Common myeloid progenitor, CD34-positive (primary cell): ENCODE measurements around the gene ARHGAP32.

Experiments
- CTCF ChIA-PET: fragments of 350-600 bp; sonication (Branson Sonifier 250); formaldehyde crosslinking; loops from one replicate; lab custom pipeline; 2021; ENCODE audit warnings: antibody characterized with exemption; lab: Charles Lee
- POLR2A ChIA-PET: fragments of 350-600 bp; sonication (Branson Sonifier 250); formaldehyde crosslinking; loops from one replicate; lab custom pipeline; 2021; ENCODE audit warnings: antibody characterized with exemption; lab: Charles Lee
- DNase-seq, 3 donors: peaks; one replicate each; pipeline versions ENCODE4 v3.0.0 to v3.0.0-alpha.2; 2013
- H3K27ac ChIP-seq, 2 experiments: 1 replicate in 1 of 2; 2 replicates in 1 of 2; pipeline ENCODE4 v1.7.0; 2013; ENCODE audit warnings: inconsistent platforms in 2 of 2, low read length in 2 of 2, mild to moderate bottlenecking in 2 of 2, low read depth in 1 of 2, moderate library complexity in 1 of 2; ENCODE audit not compliant: severe bottlenecking in 2 of 2, insufficient read depth in 1 of 2, poor library complexity in 1 of 2
- H3K27me3 ChIP-seq, 5 experiments: replicated peaks in 2 of 5; 1 replicate in 3 of 5; 2 replicates in 2 of 5; pipeline versions ENCODE4 v1.6.1 to v1.7.0; 2013; ENCODE audit warnings: low read length in 4 of 5, mild to moderate bottlenecking in 2 of 5, moderate library complexity in 2 of 5, inconsistent platforms in 1 of 5; ENCODE audit not compliant: insufficient read depth in 5 of 5, control insufficient read depth in 4 of 5
- H3K36me3 ChIP-seq, 4 experiments: 1 replicate in 2 of 4; 2 replicates in 2 of 4; pipeline versions ENCODE4 v1.6.1 to v1.7.0; 2013; ENCODE audit warnings: low read length in 3 of 4, control low read depth in 1 of 4, mild to moderate bottlenecking in 1 of 4; ENCODE audit not compliant: control insufficient read depth in 4 of 4, insufficient read depth in 4 of 4
- H3K4me1 ChIP-seq, 4 experiments: 1 replicate in 3 of 4; 2 replicates in 1 of 4; pipeline versions ENCODE4 v1.6.1 to v1.7.1; 2013; ENCODE audit warnings: low read length in 3 of 4, mild to moderate bottlenecking in 3 of 4, control low read depth in 1 of 4, inconsistent platforms in 1 of 4, moderate library complexity in 1 of 4; ENCODE audit not compliant: control insufficient read depth in 4 of 4, insufficient read depth in 4 of 4; ENCODE audit errors: control extremely low read depth in 1 of 4
- H3K4me3 ChIP-seq, 7 experiments: 1 replicate in 4 of 7; 2 replicates in 3 of 7; pipeline versions ENCODE4 v1.5.1 to v1.7.0; 2013; ENCODE audit warnings: mild to moderate bottlenecking in 7 of 7, low read length in 6 of 7, moderate library complexity in 6 of 7, inconsistent platforms in 2 of 7, low read depth in 2 of 7, control low read depth in 1 of 7; ENCODE audit not compliant: insufficient read depth in 4 of 7, control insufficient read depth in 1 of 7; ENCODE audit errors: extremely low read depth in 1 of 7
- H3K9me3 ChIP-seq, 5 experiments: 1 replicate in 4 of 5; 2 replicates in 1 of 5; pipeline versions ENCODE4 v1.6.1 to v1.7.1; 2013; ENCODE audit warnings: low read length in 4 of 5, mild to moderate bottlenecking in 2 of 5, inconsistent platforms in 1 of 5, low read depth in 1 of 5, moderate library complexity in 1 of 5; ENCODE audit not compliant: control insufficient read depth in 4 of 5, insufficient read depth in 2 of 5; ENCODE audit errors: control extremely low read depth in 1 of 5
- WGBS: methylation state at CpG from one replicate; pipeline ENCODE4 v1.1.5; 2013; ENCODE audit not compliant: insufficient coverage; 5-methylcytosine and 5-hydroxymethylcytosine counted together

The ARHGAP32 gene

DNA sequence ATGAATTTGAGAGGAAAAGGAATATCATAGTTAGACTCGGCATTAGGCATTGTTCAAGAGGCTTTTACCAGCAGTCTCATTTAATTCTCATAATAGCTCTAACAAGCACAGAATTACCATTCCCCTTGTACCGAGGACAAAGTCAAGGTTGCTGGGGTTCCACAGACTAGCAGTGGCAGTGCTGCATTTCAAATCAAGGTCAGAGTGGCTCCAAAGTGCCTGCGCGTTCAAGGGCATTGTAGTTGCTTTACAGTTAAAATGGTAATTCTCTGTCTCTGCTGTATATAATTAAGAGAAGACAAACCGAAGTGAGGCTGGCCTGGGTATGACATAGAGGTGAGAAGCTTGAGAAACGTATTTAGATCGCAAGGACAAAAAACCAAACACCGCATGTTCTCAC lies 209.1 kb downstream of the ARHGAP32 start:
- no peak overlapping the region for H3K27ac ChIP-seq
- H3K27me3 ChIP-seq = no peaks in the 10 kb centered on the region
- no peak for DNase-seq
- CTCF ChIA-PET = no interaction called here
- peaks cover 0 to 4% (median 0%) of the 10 kb centered on the region in 4 experiments for H3K36me3 ChIP-seq
- 97% methylated on average over 7 of the region's 8 CpGs for WGBS
- no peaks in the 10 kb centered on the region for H3K9me3 ChIP-seq
- no peak overlapping the region for H3K4me3 ChIP-seq
- POLR2A ChIA-PET = no interaction called here
- no peaks in the 10 kb centered on the region for H3K4me1 ChIP-seq

DNA sequence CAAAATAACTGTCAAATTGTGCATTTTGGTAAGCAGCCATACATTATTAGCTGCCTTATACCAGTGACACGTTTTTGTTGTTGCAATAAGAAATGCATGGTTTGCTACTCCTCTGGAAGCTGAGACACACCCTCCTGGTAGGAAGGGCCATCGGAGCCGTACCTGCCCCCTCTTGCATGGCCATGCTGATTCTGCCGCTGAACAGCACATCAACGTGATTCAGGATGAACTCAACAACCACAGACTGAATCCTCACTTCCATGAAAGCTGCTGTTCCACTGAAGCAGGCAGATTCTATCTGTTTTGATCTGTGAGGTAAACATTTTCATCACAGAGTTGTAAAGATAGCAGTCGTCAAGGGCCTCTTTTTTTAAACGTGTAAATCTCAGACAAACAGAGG lies 210.9 kb downstream of the ARHGAP32 start:
- no peak overlapping the region for H3K4me3 ChIP-seq
- WGBS = 92% methylated on average over 7 of the region's 7 CpGs
- H3K27ac ChIP-seq = no peak overlapping the region
- no peaks in the 10 kb centered on the region for H3K4me1 ChIP-seq
- POLR2A ChIA-PET = interaction anchor here (1.2 kb wide), 1 partner anchor 199 kb away, joined by 3 read pairs; no protein-coding TSS in a partner anchor
- CTCF ChIA-PET = no interaction called here
- DNase-seq = no peak
- H3K36me3 ChIP-seq = peaks cover 0 to 4% (median under 1%) of the 10 kb centered on the region in 4 experiments
- H3K27me3 ChIP-seq = no peaks in the 10 kb centered on the region
- H3K9me3 ChIP-seq = no peaks in the 10 kb centered on the region

DNA sequence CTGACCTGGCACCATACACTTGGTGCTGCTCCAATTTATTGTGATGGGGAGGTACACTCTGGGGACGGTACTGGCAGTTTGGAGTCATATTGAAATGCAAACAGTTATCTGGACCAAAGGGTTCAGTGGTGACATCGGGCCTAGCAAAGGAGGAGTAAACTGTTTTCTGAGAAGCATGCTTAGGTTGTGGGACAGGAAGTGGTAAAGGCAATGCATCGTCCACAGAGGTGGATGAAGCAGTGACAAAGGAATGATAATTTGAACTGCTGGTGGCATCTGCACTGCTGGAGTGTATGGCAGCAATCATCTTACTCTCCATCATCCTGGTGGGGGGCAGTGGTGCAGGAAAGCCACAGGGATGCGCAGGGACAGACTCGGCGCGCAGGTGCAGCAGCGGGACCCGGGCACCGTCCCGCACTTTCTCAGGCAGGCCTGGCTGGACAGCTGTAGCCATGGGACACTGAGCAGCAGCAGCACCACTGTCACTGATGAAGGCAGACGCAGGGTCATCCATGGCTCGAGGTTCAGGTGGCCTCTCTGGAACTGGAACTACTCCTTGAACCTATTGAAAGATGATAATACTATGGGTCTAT lies 221.4 kb downstream of the ARHGAP32 start:
- Histone ChIP-seq H3K27me3 (no peaks in the 10 kb centered on the region), H3K4me3 (no peak overlapping the region), H3K27ac (no peak overlapping the region), H3K9me3 (no peaks in the 10 kb centered on the region), H3K36me3 (peaks cover 15 to 47% (median 35%) of the 10 kb centered on the region in 4 experiments), H3K4me1 (peaks cover 0 to under 1% (median 0%) of the 10 kb centered on the region in 4 experiments)
- 95% methylated on average over 11 of the region's 13 CpGs for WGBS
- POLR2A ChIA-PET = no interaction called here
- CTCF ChIA-PET = no interaction called here
- DNase-seq = no peak

DNA sequence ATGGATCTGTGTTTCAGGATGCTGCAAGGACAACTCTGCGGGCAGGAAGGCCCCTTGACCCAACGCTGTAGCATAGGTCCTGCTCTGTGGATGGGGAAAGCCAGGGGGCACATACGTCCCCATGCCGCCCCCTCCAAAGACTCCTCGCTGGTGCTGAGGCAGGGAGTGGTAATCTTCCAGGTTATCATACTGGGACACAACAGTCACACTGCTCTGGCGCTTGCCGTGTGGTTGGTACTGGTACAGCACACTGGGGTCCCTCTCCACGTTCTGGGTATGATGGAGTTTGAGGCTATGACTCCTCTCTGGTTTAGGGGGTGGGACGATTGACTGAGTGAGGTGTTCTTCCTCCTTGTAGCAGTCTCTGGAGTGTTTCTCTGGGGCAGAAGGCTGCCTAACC lies 223.2 kb downstream of the ARHGAP32 start:
- ChIA-PET POLR2A (no interaction called here), CTCF (no interaction called here)
- Histone ChIP-seq H3K27me3 (no peaks in the 10 kb centered on the region), H3K36me3 (peaks cover 7 to 37% (median 28%) of the 10 kb centered on the region in 4 experiments), H3K9me3 (no peaks in the 10 kb centered on the region), H3K4me3 (no peak overlapping the region), H3K27ac (no peak overlapping the region), H3K4me1 (peaks cover 0 to 13% (median 3%) of the 10 kb centered on the region in 4 experiments)
- 98% methylated on average over 7 of the region's 9 CpGs for WGBS
- no peak for DNase-seq

DNA sequence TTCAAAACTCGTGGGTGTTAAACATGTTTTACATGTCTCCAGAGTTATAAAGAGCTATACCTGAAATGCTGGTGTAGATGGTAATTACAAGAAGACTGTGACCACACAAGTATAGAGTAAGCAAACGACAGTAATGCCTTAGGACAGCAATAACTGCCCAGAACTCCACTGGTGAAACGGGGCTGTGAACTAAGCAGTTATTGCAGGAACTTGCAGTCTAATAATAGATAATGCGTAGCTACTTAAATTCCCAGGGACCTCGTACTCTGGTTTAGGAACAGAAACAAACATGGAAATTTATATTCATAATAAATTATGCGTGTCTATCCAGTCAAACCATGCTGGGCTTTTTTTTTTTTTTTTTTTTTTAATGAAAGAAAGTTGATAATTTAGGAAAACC lies 224.5 kb downstream of the ARHGAP32 start:
- Histone ChIP-seq H3K27ac (no peak overlapping the region), H3K4me3 (no peak overlapping the region), H3K36me3 (peaks cover 3 to 29% (median 17%) of the 10 kb centered on the region in 4 experiments), H3K9me3 (no peaks in the 10 kb centered on the region), H3K4me1 (peaks cover 0 to 13% (median 3%) of the 10 kb centered on the region in 4 experiments), H3K27me3 (no peaks in the 10 kb centered on the region)
- DNase-seq = no peak
- ChIA-PET CTCF (interaction anchor here (1.2 kb wide), 1 partner anchor 82 kb away, joined by 3 read pairs; no protein-coding TSS in a partner anchor), POLR2A (no interaction called here)
- 90% methylated on average over 3 of the region's 6 CpGs for WGBS

DNA sequence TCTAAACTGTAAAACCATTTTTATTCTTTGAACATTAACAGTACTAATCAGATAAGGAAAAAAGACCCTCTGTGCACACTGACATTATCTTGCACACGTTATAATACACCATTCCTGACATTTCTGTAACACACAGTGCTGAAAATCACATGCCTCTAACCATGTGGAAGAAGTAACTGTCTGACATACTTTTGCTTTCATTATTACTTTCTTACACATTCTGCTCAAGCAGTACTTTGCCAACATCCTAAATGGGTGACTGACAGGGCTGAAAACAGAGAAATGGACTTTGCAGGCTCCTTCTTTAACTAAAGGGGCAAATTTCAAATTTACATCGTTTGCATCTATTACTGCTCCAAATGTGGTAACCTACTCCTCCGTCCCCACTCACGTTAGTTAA lies 226.6 kb downstream of the ARHGAP32 start:
- DNase-seq = peak in 2 of 3 donors; percentile 50 to 62
- 43% methylated on average over 4 of the region's 4 CpGs for WGBS
- CTCF ChIA-PET = interaction anchor here (1.3 kb wide), 1 partner anchor 9 kb away, joined by 3 read pairs; no protein-coding TSS in a partner anchor

DNA sequence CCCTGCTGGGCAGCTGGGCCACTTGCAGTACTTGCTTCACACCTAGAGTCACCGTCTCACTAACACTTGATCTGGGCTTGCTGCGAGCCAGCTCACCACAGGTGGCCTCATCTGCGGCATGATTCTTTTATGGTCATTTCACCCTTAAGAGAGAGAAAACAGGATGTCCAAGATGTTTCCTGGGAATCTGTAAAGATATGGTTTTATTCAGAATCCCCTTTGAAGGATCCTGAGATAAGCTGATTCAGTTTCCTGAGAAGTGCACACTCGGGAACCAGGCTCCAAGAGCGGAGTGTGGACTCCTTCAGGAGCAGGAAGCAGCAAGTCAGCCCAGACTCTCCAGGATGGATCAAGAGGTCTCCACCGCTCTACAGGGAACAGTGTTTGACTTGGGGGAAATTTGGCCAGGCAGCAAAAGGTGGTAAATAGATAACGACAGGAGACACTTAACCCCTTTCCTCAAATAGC lies 227.6 kb downstream of the ARHGAP32 start:
- Histone ChIP-seq H3K4me1 (peaks cover 0 to 13% (median 3%) of the 10 kb centered on the region in 4 experiments), H3K36me3 (peaks cover 1 to 8% (median 5%) of the 10 kb centered on the region in 4 experiments), H3K27me3 (no peaks in the 10 kb centered on the region), H3K4me3 (no peak overlapping the region), H3K9me3 (no peaks in the 10 kb centered on the region), H3K27ac (no peak overlapping the region)
- CTCF ChIA-PET = interaction anchor here (1.3 to 34.5 kb wide), 2 partner anchors 8 to 75 kb away, joined by 3 to 640 read pairs; partner anchors contain the start of gene KCNJ5
- 50% methylated on average over 6 of the region's 7 CpGs for WGBS
- POLR2A ChIA-PET = no interaction called here
- DNase-seq = peak in 2 of 3 donors; percentile 7 to 19

More for the DNA sequence above, 226.6 kb downstream of the ARHGAP32 start:
- POLR2A ChIA-PET = no interaction called here
- peaks cover 0 to 13% (median 3%) of the 10 kb centered on the region in 4 experiments for H3K4me1 ChIP-seq
- no peaks in the 10 kb centered on the region for H3K9me3 ChIP-seq
- H3K27ac ChIP-seq = no peak overlapping the region
- peak overlapping the region in 1 of 7 experiments; percentile 43 for H3K4me3 ChIP-seq
- H3K36me3 ChIP-seq = peaks cover 3 to 18% (median 12%) of the 10 kb centered on the region in 4 experiments
- H3K27me3 ChIP-seq = no peaks in the 10 kb centered on the region
